ENCODE data around the gene ANO3. TPM values are rescaled to one million over a fixed set of nuclear protein-coding genes. Genes with fewer than 3 reads are reported as not detected.
A peak's percentile ranks its signal among the peaks of the same experiment; 100 is the strongest.

The ANO3 gene
- polyA plus RNA-seq, 1 donor: 0.33 TPM

- Histone ChIP-seq H3K27ac (ENCODE audit: low read length) (no peak overlapping the region), H3K4me1 (ENCODE audit: control insufficient read depth, insufficient read depth, low read length) (no peaks in the 10 kb centered on the region), H3K27me3 (ENCODE audit: control insufficient read depth, insufficient read depth, low read length) (no peaks in the 10 kb centered on the region), H3K4me3 (ENCODE audit: low read length) (no peak overlapping the region), H3K9me3 (ENCODE audit: control insufficient read depth, low read depth, low read length) (no peaks in the 10 kb centered on the region), H3K36me3 (ENCODE audit: control insufficient read depth, insufficient read depth, low read length) (no peaks in the 10 kb centered on the region)
- no peak for DNase-seq
- WGBS (ENCODE audit: insufficient coverage, low lambda C conversion rate): 100% methylated on average over 1 of the region's 2 CpGs
Measured at GRCh38 chr11:26569646-26570045, 237.7 kb downstream of the ANO3 start.

DNA sequence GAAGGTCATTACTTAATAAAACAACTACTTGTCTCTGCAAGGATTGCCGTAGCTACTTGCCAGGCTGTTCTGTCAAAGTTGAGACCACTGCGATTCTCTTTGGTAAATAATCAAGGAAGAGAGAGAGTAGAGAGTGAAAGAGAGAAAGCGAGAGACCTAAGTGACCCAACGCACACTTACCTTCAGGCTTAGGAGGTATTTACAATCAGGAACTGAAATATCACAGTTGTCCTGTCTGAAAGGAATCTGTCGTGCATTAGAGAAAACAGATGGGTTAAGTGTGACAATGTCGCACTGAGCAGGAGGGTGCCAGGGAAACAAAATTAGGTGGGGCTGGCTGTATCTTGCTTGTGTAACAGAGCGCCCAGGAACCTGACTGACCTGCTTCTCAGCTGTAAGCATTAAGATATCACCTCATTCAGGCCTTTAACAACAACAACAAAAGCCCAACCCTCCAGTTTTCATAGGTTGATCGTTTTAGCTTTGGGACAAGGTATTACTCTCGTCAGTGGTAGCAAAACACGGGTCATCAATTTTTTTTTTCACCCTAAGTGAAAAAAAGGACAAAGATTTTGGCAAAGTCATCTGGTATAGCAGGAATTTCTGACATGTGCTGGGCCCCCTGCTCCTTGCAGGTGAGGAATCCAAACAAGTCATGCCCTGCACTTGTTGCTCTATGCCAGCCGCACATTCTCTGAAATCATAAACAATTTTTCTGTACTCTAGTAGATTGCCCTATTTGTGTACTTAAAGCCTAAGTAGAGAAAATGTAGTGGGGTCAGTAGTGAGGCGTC lies 240.1 kb downstream of the ANO3 start, which contains the start of gene MUC15:
Gene MUC15 (minus strand): TSS at position 403 of the 794 bp plus-strand sequence. CDS start 5,169 bp downstream, outside the sequence.
- Histone ChIP-seq H3K36me3 (ENCODE audit: control insufficient read depth, insufficient read depth, low read length) (no peaks in the 10 kb centered on the region), H3K4me1 (ENCODE audit: control insufficient read depth, insufficient read depth, low read length) (no peaks in the 10 kb centered on the region), H3K9me3 (ENCODE audit: control insufficient read depth, low read depth, low read length) (no peaks in the 10 kb centered on the region), H3K27me3 (ENCODE audit: control insufficient read depth, insufficient read depth, low read length) (no peaks in the 10 kb centered on the region), H3K4me3 (ENCODE audit: low read length) (no peak within 1 kb of the TSS), H3K27ac (ENCODE audit: low read length) (no peak within 1 kb of the TSS)
- no peak for DNase-seq
- WGBS (ENCODE audit: insufficient coverage, low lambda C conversion rate): 80% methylated on average over 1 of the region's 12 CpGs

DNA sequence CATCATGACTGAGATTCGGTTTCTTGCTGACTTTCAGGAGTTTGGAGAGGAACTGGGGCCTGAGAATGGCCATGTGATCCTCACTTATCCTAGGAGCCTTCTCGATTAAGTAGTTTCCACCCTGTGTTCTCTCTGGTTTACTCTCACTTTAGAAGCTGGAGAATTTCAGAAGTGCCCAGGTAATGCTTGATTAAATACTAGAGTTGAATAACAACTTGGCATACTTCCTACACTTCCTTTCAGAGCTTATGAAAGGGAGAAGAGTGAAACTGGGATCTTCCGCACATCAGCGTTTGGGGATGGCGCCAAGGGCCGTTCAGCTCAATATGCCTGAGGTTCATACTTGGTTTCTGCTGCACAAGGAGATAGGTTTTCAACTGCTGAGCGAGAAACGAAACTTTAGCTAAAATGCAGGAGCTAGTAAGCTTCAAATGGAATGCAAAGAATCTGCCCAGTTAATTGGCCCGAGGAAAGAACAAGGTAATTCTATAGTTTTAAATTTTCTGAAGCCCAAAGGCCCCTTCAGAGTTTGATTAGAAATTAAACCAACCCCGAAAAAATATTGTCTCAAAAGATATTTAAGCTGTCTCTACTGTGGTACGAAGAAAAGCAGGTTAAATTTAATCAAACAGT lies 241.0 kb downstream of the ANO3 start:
- DNase-seq: no peak
- 76% methylated on average over 3 of the region's 11 CpGs for WGBS (ENCODE audit: insufficient coverage, low lambda C conversion rate)
- no peaks in the 10 kb centered on the region for H3K4me1 ChIP-seq (ENCODE audit: control insufficient read depth, insufficient read depth, low read length)
- no peaks in the 10 kb centered on the region for H3K9me3 ChIP-seq (ENCODE audit: control insufficient read depth, low read depth, low read length)
- no peaks in the 10 kb centered on the region for H3K36me3 ChIP-seq (ENCODE audit: control insufficient read depth, insufficient read depth, low read length)
- H3K27ac ChIP-seq (ENCODE audit: low read length): no peak overlapping the region
- H3K4me3 ChIP-seq (ENCODE audit: low read length): no peak overlapping the region
- H3K27me3 ChIP-seq (ENCODE audit: control insufficient read depth, insufficient read depth, low read length): no peaks in the 10 kb centered on the region

DNA sequence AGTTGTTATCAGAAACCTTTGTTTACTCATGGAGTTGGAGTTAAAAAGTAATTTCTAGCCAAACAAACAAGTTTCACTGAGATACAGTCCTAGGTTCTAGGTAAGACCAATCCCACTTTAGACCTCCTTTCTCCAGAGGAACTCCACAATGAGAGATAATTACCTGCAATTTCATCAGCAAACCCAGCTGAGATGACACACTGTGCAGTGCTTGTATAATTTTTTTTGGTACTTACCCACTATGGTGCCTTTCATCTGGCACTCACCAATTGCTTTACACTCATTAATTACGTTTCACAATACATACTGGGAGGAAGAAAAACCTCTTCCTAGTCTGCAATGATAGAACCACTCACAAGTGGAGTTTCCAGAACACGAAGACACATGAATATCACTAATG lies 242.0 kb downstream of the ANO3 start:
- DNase-seq: no peak
- Histone ChIP-seq H3K27me3 (ENCODE audit: control insufficient read depth, insufficient read depth, low read length) (no peaks in the 10 kb centered on the region), H3K9me3 (ENCODE audit: control insufficient read depth, low read depth, low read length) (no peaks in the 10 kb centered on the region), H3K36me3 (ENCODE audit: control insufficient read depth, insufficient read depth, low read length) (no peaks in the 10 kb centered on the region), H3K4me1 (ENCODE audit: control insufficient read depth, insufficient read depth, low read length) (no peaks in the 10 kb centered on the region), H3K4me3 (ENCODE audit: low read length) (no peak overlapping the region), H3K27ac (ENCODE audit: low read length) (no peak overlapping the region)
- WGBS (ENCODE audit: insufficient coverage, low lambda C conversion rate): no CpG with 5 or more reads among the region's 2 CpGs

- WGBS (ENCODE audit: insufficient coverage, low lambda C conversion rate): 100% methylated on average over 1 of the region's 5 CpGs
- DNase-seq: no peak
Measured at GRCh38 chr11:26575946-26576345, 244.0 kb downstream of the ANO3 start.

GRCh38 chr11:26578998-26579661 lies 247.2 kb downstream of the ANO3 start:
- H3K27me3 ChIP-seq (ENCODE audit: control insufficient read depth, insufficient read depth, low read length): no peaks in the 10 kb centered on the region
- no peak for DNase-seq
- no peaks in the 10 kb centered on the region for H3K36me3 ChIP-seq (ENCODE audit: control insufficient read depth, insufficient read depth, low read length)
- no CpG with 5 or more reads among the region's 1 CpG for WGBS (ENCODE audit: insufficient coverage, low lambda C conversion rate)
- no peak overlapping the region for H3K4me3 ChIP-seq (ENCODE audit: low read length)
- no peaks in the 10 kb centered on the region for H3K9me3 ChIP-seq (ENCODE audit: control insufficient read depth, low read depth, low read length)
- H3K4me1 ChIP-seq (ENCODE audit: control insufficient read depth, insufficient read depth, low read length): no peaks in the 10 kb centered on the region
- H3K27ac ChIP-seq (ENCODE audit: low read length): no peak overlapping the region

More at GRCh38 chr11:26575946-26576345, 244.0 kb downstream of the ANO3 start:
- Histone ChIP-seq H3K4me3 (ENCODE audit: low read length) (no peak overlapping the region), H3K9me3 (ENCODE audit: control insufficient read depth, low read depth, low read length) (no peaks in the 10 kb centered on the region), H3K36me3 (ENCODE audit: control insufficient read depth, insufficient read depth, low read length) (no peaks in the 10 kb centered on the region), H3K27me3 (ENCODE audit: control insufficient read depth, insufficient read depth, low read length) (no peaks in the 10 kb centered on the region), H3K27ac (ENCODE audit: low read length) (no peak overlapping the region), H3K4me1 (ENCODE audit: control insufficient read depth, insufficient read depth, low read length) (no peaks in the 10 kb centered on the region)

DNA sequence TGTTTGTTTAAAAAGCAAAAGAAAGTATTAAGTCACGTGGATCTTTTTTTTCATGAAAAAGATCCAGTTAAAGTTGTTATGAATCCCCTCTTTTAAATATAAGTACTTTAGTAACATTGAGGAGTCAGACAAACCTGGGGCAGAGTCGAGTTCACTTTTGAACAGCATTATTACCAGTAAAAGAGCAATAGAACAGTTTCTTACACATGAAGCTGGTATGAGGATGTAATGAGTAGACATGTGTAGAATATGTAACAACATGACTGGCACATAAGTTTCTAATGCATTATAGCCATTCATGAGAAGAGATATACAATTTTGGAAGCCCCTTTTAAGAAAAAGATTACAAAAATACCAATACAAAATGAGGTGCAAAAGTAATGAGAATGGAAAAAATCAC lies 247.8 kb downstream of the ANO3 start:
- WGBS (ENCODE audit: insufficient coverage, low lambda C conversion rate): 100% methylated on average over 2 of the region's 2 CpGs

GRCh38 chr11:26580929-26581328 lies 249.0 kb downstream of the ANO3 start:
- no peaks in the 10 kb centered on the region for H3K27me3 ChIP-seq (ENCODE audit: control insufficient read depth, insufficient read depth, low read length)
- H3K4me1 ChIP-seq (ENCODE audit: control insufficient read depth, insufficient read depth, low read length): no peaks in the 10 kb centered on the region
- H3K27ac ChIP-seq (ENCODE audit: low read length): no peak overlapping the region
- H3K9me3 ChIP-seq (ENCODE audit: control insufficient read depth, low read depth, low read length): no peaks in the 10 kb centered on the region
- no peaks in the 10 kb centered on the region for H3K36me3 ChIP-seq (ENCODE audit: control insufficient read depth, insufficient read depth, low read length)
- WGBS (ENCODE audit: insufficient coverage, low lambda C conversion rate): 60% methylated on average over 2 of the region's 3 CpGs
- H3K4me3 ChIP-seq (ENCODE audit: low read length): no peak overlapping the region
- no peak for DNase-seq

More for the DNA sequence above, 247.8 kb downstream of the ANO3 start:
- H3K27ac ChIP-seq (ENCODE audit: low read length): no peak overlapping the region
- DNase-seq: no peak
- no peaks in the 10 kb centered on the region for H3K9me3 ChIP-seq (ENCODE audit: control insufficient read depth, low read depth, low read length)
- no peak overlapping the region for H3K4me3 ChIP-seq (ENCODE audit: low read length)
- no peaks in the 10 kb centered on the region for H3K36me3 ChIP-seq (ENCODE audit: control insufficient read depth, insufficient read depth, low read length)
- no peaks in the 10 kb centered on the region for H3K4me1 ChIP-seq (ENCODE audit: control insufficient read depth, insufficient read depth, low read length)
- no peaks in the 10 kb centered on the region for H3K27me3 ChIP-seq (ENCODE audit: control insufficient read depth, insufficient read depth, low read length)

GRCh38 chr11:26583550-26583949 lies 251.6 kb downstream of the ANO3 start:
- Histone ChIP-seq H3K36me3 (ENCODE audit: control insufficient read depth, insufficient read depth, low read length) (no peaks in the 10 kb centered on the region), H3K27ac (ENCODE audit: low read length) (no peak overlapping the region), H3K27me3 (ENCODE audit: control insufficient read depth, insufficient read depth, low read length) (no peaks in the 10 kb centered on the region), H3K9me3 (ENCODE audit: control insufficient read depth, low read depth, low read length) (no peaks in the 10 kb centered on the region), H3K4me1 (ENCODE audit: control insufficient read depth, insufficient read depth, low read length) (no peaks in the 10 kb centered on the region), H3K4me3 (ENCODE audit: low read length) (no peak overlapping the region)
- WGBS (ENCODE audit: insufficient coverage, low lambda C conversion rate): 92% methylated on average over 2 of the region's 3 CpGs
- peak; percentile 24 to 54 for DNase-seq

- peak in 1 of 2 donors; percentile 33 for DNase-seq
- Histone ChIP-seq H3K4me3 (ENCODE audit: low read length) (no peak overlapping the region), H3K27ac (ENCODE audit: low read length) (no peak overlapping the region), H3K27me3 (ENCODE audit: control insufficient read depth, insufficient read depth, low read length) (no peaks in the 10 kb centered on the region), H3K4me1 (ENCODE audit: control insufficient read depth, insufficient read depth, low read length) (no peaks in the 10 kb centered on the region), H3K36me3 (ENCODE audit: control insufficient read depth, insufficient read depth, low read length) (no peaks in the 10 kb centered on the region), H3K9me3 (ENCODE audit: control insufficient read depth, low read depth, low read length) (no peaks in the 10 kb centered on the region)
Measured at GRCh38 chr11:26584818-26585217, 252.9 kb downstream of the ANO3 start.
